NCI-H2171 (cell line): ENCODE data around the gene GALNT6.

Source experiments
- DNase-seq: peaks from one replicate; lab custom pipeline; 2025; lab: John Stamatoyannopoulos, UW

The GALNT6 gene, protein sequence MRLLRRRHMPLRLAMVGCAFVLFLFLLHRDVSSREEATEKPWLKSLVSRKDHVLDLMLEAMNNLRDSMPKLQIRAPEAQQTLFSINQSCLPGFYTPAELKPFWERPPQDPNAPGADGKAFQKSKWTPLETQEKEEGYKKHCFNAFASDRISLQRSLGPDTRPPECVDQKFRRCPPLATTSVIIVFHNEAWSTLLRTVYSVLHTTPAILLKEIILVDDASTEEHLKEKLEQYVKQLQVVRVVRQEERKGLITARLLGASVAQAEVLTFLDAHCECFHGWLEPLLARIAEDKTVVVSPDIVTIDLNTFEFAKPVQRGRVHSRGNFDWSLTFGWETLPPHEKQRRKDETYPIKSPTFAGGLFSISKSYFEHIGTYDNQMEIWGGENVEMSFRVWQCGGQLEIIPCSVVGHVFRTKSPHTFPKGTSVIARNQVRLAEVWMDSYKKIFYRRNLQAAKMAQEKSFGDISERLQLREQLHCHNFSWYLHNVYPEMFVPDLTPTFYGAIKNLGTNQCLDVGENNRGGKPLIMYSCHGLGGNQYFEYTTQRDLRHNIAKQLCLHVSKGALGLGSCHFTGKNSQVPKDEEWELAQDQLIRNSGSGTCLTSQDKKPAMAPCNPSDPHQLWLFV

DNA sequence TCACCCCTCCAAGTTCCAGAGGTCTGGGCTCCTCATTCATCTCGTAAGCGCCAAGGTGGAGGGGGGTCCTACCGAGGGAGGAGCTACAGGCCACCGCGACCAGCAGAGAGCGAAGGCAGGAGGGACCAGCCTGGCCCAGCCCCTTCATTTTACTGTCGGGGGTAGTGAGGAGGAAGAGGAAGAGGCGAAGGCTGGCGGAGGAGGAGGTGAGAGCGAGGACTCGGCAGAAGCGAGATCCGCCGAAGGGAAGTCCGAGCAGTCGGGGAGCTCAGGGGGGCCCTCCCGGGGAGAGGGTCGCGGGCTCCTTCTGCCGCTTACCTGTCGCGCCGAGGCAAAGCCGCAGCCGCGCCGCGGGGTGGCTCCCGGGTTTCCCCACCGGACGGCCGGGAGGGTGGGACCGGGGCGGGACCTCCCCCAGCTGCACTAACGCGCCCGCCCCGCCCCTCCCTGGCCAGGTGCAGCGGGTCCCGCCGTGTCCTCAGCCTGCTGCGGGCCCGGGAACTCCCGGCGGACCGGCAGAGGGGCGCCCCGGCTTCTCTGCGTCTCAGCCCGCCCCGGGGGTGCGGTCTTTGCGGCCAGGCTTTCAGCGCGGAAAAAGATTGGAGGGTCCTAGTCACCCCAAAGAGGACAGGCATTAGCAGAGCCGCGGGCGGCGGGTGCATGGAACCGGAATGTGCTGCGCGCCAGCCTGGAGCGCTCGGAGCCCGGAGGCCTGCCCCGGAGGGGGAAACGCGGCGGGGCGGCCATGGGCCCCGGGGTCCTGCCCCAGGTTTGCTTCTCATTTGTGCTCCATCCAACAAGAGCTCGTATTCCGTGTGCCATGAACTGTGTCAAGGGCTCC lies at the start of gene GALNT6:
Gene GALNT6 (minus strand): TSS at position 124 of the 841 bp plus-strand sequence. CDS start 11,625 bp downstream, outside the sequence.
- DNase-seq = peak; percentile 63

DNA sequence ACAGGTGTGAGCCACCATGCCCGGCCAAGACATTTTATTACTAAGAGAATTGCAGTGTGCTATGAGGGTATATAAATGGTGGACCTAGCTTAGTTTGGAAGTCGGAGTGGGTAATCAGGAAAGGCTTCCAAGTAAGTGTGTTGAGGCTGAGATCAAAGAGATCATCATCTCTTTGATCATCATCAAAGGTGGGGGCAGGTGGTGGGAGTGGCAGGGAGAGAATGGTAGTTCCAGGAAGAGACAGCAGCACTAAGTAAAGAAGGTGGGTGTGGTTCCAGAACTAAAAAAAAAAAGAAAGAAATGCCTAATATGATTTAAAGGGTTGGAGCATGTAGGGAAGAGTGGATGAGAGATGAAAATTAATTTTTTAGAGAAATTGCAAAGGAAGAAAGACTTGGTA lies 48.1 kb upstream of the GALNT6 start:
- no peak for DNase-seq

DNA sequence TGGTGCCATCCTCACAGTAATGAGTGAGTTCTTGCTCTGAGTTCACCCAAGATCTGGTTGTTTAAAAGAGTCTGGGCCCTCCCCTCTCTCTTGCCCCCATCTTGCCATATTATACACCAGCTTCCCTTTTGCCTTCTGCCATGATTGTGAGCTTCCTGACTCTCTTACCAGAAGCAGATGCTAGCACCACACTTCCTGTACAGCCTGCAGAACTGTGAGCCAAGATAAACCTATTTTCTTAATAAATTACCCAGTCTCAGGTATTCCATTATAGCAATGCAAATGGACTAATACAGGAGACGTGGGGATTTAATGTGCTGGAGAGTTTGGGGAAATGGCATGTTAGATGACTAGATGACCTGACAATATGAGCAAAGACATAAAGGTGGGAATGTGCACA lies 46.2 kb upstream of the GALNT6 start:
- DNase-seq = no peak

DNA sequence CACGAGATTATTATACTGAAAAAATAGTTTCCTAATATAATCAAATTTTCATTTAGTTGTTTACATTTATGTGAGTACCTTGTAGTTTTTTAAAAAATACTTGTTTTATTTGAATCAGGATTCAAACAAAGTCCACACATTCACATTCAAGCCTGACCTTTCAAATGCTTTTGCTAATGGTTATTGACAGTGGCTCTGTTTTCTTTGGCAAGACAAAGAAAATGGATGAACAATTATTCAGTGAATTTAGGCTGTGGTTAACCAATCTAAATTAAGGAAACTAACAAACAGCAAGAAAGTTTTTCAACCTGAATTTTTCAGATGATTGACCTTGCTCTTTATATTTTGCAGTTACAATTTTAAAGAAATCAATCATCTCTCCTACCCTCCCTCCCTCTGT lies 43.1 kb upstream of the GALNT6 start:
- no peak for DNase-seq

DNA sequence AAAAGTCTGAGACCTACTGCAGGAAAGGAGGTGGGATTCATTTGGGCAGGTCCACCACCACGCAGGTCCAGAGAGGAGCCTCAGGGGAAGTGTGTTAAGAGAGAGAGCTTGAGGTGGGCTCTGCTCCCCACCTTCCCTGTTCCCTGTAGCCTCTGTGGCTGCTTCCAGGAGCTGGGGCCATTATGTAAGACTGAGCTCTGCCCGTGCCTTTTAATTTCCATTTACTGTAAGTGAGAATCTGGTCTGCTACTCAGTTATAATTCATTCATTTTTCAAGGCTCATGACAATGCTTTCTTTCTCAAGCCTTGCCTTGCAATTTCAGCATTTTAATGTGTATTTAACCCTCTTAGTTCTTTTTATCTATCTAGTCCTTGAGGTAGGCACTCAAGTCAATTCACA lies 41.7 kb upstream of the GALNT6 start:
- no peak for DNase-seq

DNA sequence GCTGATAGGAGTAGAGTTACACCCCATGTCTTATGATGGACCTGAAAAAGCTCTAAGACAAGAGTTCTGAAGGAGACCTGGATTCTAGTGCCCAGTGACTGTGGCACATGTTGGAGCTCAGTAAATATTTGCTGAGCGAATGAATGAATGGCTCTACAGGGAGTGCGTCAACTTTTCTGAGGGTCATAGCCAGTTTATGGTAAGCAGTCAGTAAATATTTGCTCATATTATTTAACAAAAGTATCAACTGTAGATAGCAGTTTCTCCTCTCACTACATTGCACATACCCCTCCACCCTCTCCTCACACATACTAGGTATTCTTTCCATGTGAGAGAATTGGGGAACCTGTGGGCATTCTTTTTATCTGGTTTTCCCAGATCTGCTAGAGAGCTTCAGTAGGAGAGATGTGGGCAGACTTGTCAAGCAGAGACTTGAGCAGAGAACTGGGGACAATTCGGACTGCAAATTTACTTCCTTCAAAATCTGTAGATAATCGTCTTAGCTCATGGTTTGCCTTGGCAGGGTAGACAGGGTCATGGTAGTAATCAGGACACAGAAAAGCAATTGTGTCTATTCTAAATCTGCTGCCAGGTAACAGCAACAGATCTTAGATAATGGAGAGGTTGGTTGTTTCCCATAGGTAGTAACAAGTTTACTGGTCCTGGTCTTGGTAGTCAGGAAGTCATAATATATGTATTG lies 39.1 kb upstream of the GALNT6 start:
- DNase-seq = no peak

DNA sequence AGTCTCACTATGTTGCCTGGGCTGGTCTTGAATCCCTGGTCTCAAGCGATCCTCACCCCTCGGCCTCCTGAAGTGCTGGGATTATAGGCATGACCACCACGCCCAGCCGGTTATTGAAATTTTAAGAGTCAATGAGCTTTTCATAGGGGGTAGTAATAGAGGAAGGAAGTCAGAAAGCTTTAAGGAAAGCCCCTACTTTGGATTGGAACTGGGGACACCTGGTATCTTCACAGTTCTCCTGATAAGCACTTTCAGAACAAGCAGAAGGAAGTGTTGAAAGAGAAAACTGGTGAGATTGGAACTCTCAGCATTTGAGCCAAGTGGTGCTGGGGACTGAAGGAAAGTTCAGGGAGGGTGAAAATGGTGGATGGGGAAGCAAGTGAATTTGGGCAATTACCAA lies 38.5 kb upstream of the GALNT6 start:
- no peak for DNase-seq

DNA sequence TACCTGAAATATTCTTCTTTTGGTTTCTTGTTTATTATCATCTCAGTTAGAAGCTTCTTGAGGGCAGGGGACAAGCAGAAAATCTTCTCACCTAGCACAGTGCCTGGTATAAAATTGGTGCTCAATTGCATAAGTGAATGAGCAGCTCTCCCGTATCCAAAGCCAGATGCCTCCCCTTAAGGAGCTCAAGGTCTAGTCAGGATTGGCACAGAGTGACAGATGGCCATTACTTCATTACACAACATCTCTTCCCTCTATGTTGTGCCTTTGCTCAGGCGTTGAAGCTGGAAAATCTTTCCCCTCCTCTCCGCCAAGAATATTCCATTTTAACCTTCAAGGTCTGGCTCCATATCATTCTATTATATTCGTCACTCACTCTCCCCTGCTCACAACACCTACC lies 37.0 kb upstream of the GALNT6 start:
- DNase-seq = peak; percentile 69

DNA sequence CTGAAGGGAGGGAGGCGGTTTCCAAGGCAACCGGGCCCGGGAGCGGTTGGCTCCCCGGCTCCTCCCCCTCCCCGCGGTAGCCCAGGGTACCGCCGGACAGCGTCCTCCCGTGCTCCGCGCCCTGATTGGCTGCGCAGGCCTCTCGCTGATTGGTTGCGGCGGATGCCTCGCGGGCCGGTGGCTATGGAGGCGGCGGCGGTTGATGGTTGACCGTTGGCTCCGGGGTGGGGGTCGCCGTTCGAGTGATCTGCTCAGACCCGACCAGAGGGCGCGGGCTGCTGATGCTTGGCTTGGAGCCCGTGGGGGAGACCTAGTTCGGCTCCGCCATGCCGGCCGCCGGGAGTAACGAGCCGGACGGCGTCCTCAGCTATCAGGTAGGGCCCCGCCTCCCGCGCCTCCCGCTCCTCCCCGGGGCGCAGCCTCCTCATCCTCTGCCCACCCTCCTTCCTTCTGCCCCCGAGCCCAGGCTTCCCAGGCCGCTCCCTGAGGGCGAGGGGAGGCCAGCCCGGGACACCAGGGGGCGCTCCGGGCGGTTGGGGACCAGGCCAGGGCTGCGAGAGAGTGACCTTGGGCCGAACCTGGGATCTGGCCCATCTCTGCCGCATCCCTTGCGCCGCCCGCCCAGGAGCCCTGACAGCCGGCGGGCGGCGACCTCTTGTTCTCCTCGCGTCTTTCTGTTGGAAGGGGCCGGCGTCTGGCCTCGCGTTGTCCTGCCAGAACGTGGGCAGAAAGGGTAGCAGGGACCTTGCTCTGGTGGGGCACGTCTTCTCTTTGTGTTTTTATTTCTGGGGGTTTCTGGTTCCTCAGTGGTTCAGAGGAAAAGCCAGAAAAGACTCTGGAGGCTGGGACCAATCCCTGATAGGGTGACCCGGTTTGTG lies 33.7 kb upstream of the GALNT6 start, which contains the start of gene SLC4A8:
Gene SLC4A8 (plus strand): TSS at position 170 of the 878 bp plus-strand sequence. CDS start 157 bp downstream, at position 327.
- peak; percentile 93 for DNase-seq

DNA sequence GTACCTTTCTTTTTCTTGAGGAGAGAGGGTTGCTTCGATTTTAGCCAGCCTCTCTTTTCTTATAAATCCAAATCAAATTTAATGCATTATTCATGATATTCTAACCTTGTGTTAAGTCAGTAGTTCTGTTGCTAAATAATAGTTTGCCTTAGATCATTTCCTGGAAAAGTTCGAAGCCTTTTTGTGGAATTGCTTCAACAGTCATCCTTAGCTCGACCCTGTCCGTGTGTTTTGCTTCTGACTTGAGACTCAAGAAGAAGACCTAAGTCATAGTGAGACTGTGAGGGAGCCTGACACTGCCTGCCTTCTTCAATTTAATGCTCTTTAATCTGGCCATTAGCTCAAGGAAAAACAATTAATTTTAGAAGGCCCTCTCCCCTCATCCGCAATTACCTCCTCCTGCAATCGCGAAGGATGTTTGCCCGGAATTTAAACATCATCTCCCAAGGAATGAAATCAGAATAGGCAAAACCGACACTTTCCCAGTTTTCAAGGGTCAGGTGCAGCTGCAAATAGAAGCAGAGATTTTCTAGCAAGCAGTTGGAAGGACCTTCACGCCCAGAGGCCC lies 33.0 kb upstream of the GALNT6 start:
- no peak for DNase-seq

DNA sequence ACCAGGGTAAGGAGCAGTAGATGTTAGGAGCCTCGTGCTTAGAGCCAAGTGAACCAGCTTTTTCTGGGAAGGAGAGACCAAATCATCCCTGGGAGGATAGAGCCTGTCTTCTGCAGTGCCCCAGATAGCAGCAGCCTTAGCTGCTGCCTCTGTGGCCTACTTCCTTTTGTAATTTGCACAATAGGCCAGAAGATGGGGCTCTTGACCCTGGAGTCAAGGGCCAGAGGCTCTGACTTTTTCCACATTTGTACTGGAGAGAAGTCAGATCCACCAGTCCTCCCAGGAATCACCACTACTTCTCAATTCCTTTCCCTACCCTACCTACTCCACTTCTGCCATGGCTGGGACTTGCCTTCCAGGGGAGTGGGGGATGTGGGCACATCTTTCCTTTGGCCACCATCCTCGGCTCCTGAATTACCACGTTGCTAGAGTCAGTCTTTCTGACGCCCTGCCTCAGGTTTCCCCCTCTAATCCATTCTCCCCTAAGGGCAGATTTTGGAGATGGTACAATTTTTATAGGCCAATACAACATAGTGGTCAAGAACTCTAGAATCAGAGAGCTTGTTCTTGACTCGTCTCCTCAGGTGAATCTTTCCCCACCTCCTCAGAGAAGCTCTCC lies 30.2 kb upstream of the GALNT6 start:
- DNase-seq = peak; percentile 58

DNA sequence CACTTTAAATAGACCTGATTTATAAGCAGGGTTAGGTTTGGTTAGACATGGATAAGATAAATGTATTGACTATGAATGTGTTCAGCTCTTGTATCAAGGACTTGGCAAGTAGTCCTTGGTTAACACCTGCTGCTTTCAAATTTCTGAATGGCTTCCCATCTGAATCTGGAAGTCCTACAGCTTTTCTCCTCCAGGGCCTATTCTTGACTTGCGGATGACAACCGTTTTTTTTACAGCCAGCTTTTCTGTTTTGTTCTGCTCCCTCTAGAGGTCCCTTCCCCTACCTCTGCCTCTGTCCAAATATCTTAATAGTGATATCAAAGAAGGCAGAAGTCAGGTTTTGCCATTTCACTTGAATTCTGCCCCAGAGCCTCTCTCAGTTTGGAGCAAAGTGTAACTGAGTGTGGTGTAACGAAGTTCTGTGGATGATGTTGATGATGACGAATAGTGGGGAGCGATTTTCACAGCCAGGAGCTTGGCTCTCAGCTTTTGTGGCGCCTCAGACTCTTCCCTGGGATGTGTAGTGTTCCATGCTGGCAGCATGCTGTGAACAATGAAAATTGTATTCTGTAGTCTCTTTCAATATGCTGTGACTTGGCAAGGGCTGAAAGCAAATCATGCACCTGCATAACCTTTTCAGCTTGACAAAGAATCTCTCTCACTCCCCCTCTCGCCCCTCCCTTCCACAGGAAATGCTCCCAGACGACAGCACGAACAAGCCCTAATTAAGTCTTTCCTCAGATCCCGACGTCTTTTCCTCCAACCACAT lies 28.4 kb upstream of the GALNT6 start:
- no peak for DNase-seq

DNA sequence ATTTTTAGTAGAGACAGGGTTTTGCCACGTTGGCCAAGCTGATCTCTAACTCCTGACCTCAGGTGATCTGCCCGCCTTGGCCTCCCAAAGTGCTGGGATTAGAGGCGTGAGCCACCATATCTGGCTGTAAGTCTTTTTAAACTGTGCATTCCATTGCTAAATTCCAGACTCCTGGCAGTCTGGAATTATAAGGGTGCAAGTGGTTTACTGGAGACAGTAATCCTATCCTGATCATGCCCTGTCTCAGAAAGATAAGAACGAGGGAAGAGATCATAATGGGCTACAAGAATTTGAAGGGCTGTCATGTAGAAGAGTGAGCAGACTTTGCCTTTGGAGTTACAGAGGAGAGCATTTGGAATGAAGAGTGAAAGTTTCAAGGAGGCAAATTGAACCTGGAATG lies 26.6 kb upstream of the GALNT6 start:
- DNase-seq = no peak

DNA sequence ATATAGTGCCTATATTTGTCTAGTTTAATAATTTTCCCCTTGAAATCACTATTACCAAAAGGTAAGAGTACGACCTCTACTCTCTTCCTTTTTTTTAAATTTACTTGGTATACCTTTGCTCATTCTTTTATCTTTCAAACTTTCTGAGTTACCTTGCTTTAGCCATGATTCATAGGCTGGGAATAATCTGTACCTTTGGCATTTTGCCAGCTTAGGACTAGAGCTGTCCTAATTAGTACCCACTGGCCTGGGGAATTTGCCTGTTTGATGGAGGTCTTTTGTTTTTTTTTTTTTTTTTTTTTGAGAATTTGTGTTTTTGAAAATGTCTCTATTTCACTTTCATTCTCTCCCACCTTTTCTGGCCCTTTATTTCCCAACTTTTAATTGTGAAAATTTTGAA lies 24.7 kb upstream of the GALNT6 start:
- no peak for DNase-seq

DNA sequence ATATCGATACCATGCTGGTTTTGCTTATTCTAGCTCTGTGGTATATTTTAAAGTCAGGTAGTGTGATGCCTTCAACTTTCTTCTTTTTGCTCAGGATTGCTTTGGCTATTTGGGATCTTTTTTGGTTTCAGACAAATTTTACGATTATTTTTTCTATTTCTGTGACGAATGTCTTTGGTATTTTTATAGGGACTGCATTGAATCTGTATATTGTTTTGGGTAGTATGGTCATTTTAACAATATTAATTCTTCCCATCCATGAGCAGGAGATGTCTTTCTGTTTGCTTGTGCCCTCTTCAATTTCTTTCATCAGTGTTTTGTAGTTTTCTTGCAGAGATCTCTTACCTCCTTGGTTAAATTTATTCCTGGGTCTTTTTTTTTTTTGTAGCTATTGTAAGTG lies 22.6 kb upstream of the GALNT6 start:
- DNase-seq = no peak

DNA sequence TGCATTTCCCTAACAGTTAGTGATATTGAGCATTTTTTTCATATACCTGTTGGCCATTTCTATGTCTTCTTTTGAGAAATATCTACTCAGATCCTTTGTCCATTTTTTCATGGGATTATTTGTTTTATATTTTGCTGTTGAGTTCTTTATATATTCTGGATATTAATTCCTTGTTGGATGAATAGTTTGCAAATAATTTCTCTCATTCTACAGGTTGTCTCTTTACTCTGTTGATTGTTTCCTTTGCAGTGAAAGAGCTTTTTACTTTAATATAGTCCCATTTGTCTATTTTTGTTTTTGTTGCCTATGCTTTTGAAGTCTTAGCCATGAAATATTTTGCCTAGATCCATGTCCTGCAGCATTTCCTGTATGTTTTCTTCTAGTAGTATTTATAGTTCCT lies 21.9 kb upstream of the GALNT6 start:
- DNase-seq = no peak

DNA sequence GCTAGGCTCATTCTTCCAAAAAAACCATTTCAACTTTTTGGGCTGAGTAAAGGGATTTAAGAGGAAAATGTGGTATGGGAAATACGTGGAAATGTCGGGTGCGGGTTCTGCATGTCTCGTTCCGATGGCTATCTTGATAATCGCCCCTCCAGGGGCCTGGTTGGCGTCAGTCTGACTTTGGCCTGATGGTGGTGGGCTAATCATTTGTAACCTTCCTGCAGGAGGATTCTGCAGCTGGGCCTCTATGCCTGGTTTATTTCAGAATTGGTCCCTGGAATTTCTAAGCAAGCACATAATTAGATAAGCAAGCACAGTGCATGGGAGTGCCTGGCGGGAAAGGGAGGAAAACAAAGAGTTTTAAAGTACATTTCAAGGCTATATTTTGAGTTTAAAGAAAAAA lies 18.6 kb upstream of the GALNT6 start:
- DNase-seq = no peak

DNA sequence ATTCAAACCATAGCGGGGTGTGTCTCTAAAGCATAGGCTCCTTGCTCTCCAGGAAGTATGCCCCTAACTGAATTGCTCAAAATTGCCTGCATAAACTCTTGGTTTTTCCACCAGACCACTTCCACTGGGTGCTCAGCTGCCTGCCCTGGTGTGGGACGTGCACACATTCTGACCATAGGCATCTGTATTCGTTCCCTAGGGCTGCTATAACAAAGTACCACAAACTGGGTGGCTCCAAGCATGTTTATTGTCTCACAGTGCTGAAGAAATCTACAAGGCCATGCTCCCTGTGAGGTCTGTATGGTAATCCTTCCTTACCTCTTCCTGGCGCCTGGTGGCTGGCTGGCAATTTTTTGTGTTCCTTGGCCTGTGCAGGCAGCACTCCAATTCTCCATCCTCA lies 16.4 kb upstream of the GALNT6 start:
- DNase-seq = no peak

DNA sequence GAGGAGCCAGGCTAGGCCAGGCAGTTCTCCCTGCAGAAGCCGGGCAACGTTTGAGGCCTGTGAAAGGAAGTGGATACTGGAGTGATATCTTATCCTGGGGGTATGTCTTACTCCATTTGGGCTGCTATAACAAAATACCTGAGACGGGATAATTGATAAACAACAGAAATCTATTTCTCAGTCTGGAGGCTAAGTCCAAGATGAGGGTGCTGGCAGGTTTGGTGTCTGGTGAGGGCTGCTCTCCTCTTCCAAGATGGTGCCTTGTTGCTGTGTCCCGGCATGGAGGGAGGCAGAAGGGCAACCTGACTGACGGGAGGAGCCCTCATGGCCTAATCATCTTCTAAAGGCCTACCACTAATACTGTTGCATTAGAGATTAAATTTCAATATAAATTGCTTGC lies 15.7 kb upstream of the GALNT6 start:
- DNase-seq = no peak
